Activated T-helper 9 cell treated with anti-CD3 and anti-CD28 coated beads, Interleukin-2, amount 50 U/mL, for 16 hours (primary cell): ENCODE measurements around the gene GANC.
"Not testable (repeated sequence)": the region's sequence is repeated elsewhere in the genome, so short reads cannot be mapped to it uniquely, and the experiment has no call there.

Source experiments
- DNase-seq: peaks from one replicate; pipeline ENCODE4 v3.0.0-alpha.2; 2020; ENCODE audit warnings: low read depth

The GANC gene

GRCh38 chr15:42272939-42273899 is at the start of gene GANC, which contains the start of gene TMEM87A:
Gene GANC (plus strand): TSS chr15:42273201. CDS start chr15:42274482, 1,281 bp downstream.
Gene TMEM87A (minus strand): TSS chr15:42273433. CDS start chr15:42273398, 35 bp downstream.
- DNase-seq, result peak; percentile 94

GRCh38 chr15:42226648-42227047 is 46.4 kb upstream of the GANC start:
- no peak for DNase-seq

GRCh38 chr15:42228036-42228435 is 45.0 kb upstream of the GANC start:
- DNase-seq, result no peak

- not testable (repeated sequence) for DNase-seq
Observed at GRCh38 chr15:42228981-42229380, 44.0 kb upstream of the GANC start.

- no peak for DNase-seq
Observed at GRCh38 chr15:42231088-42231487, 41.9 kb upstream of the GANC start.

- no peak for DNase-seq
Observed at GRCh38 chr15:42232606-42233005, 40.4 kb upstream of the GANC start.

GRCh38 chr15:42233107-42233506 is 39.9 kb upstream of the GANC start:
- no peak for DNase-seq

- no peak for DNase-seq
Observed at GRCh38 chr15:42239528-42240182, 33.3 kb upstream of the GANC start.

- DNase-seq, result no peak
Observed at GRCh38 chr15:42240823-42241222, 32.2 kb upstream of the GANC start.

- no peak for DNase-seq
Observed at GRCh38 chr15:42253300-42253699, 19.7 kb upstream of the GANC start.

GRCh38 chr15:42264795-42265194 is 8.2 kb upstream of the GANC start:
- no peak for DNase-seq

GRCh38 chr15:42267286-42267685 is 5.7 kb upstream of the GANC start:
- DNase-seq, result no peak

GRCh38 chr15:42270551-42270950 is 2.5 kb upstream of the GANC start:
- no peak for DNase-seq

- DNase-seq, result no peak
Observed at GRCh38 chr15:42270996-42271395, 2.0 kb upstream of the GANC start.

GRCh38 chr15:42273900-42274701 is 1.1 kb downstream of the GANC start:
- peak; percentile 45 for DNase-seq

- no peak for DNase-seq
Observed at GRCh38 chr15:42274702-42274989, 1.6 kb downstream of the GANC start.

- DNase-seq, result no peak
Observed at GRCh38 chr15:42275780-42276391, 2.9 kb downstream of the GANC start.

- no peak for DNase-seq
Observed at GRCh38 chr15:42276762-42277161, 3.8 kb downstream of the GANC start.

- no peak for DNase-seq
Observed at GRCh38 chr15:42279234-42279723, 6.3 kb downstream of the GANC start.

- no peak for DNase-seq
Observed at GRCh38 chr15:42282344-42282743, 9.3 kb downstream of the GANC start.

- DNase-seq, result no peak
Observed at GRCh38 chr15:42282926-42283325, 9.9 kb downstream of the GANC start.

GRCh38 chr15:42283671-42284070 is 10.7 kb downstream of the GANC start:
- no peak for DNase-seq
